Tibial artery (tissue), 4 donors: ENCODE data around the gene ATP1A1.

ENCODE experiments used
- DNase-seq, 2 donors: peaks; one replicate each; pipeline ENCODE4 v3.0.0-alpha.2; 2019
- H3K27ac ChIP-seq, 2 donors: fragments of 200-600 bp; sonication (generic) in 1 of 2; 1 replicate in 1 of 2; 2 replicates in 1 of 2; pipeline ENCODE4 v1.5.1; 2018 to 2019; ENCODE audit warnings: mild to moderate bottlenecking in 1 of 2
- H3K27me3 ChIP-seq, 2 donors: fragments of 200-600 bp; sonication (generic) in 1 of 2; one replicate each; pipeline versions ENCODE4 v1.5.1 to v1.6.0; 2016 to 2019
- H3K36me3 ChIP-seq, 3 donors: fragments of 200-600 bp; sonication (generic) in 2 of 3; one replicate each; pipeline ENCODE4 v1.5.1; 2016 to 2019; ENCODE audit warnings: mild to moderate bottlenecking in 2 of 3
- H3K4me1 ChIP-seq, 4 donors: fragments of 200-600 bp; sonication (generic) in 2 of 4; 1 replicate in 3 of 4; 2 replicates in 1 of 4; pipeline ENCODE4 v1.5.1; 2016 to 2019
- H3K4me3 ChIP-seq, 2 donors: fragments of 200-600 bp; sonication (generic) in 1 of 2; 1 replicate in 1 of 2; 2 replicates in 1 of 2; pipeline ENCODE4 v1.5.1; 2018 to 2019; ENCODE audit warnings: mild to moderate bottlenecking in 2 of 2
- H3K9me3 ChIP-seq, 3 donors: fragments of 200-600 bp; sonication (generic) in 1 of 3; one replicate each; pipeline ENCODE4 v1.5.1; 2016 to 2019
- CTCF ChIP-seq, 2 experiments: fragments of 200-600 bp in 1 of 2; fragments of 450-650 bp in 1 of 2; IDR thresholded peaks; one replicate each; pipeline ENCODE4 v1.5.1; 2017 to 2019; ENCODE audit warnings: antibody characterized with exemption in 2 of 2, mild to moderate bottlenecking in 1 of 2, moderate library complexity in 1 of 2
- intact Hi-C: fragments of 100-400 bp; cut with DNase I; formaldehyde crosslinking; loops from one replicate; pipeline ENCODE4 v1.15.0; 2023; ENCODE audit warnings: low total_unique reads

Gene ATP1A1

GRCh38 chr1:116392717-116393404 is 19.8 kb downstream of the ATP1A1 start:
- intact Hi-C loops, result no loop called here
- Histone ChIP-seq H3K9me3 (no peaks in the 10 kb centered on the region), H3K27me3 (no peaks in the 10 kb centered on the region), H3K4me3 (no peak overlapping the region), H3K4me1 (no peaks in the 10 kb centered on the region), H3K36me3 (peaks cover 93 to 100% (median 97%) of the 10 kb centered on the region in 3 donors), H3K27ac (no peak overlapping the region)
- no peak for DNase-seq
- no peak for TF ChIP-seq CTCF (IDR thresholded peaks at IDR 0.05)

GRCh38 chr1:116393792-116394191 is 20.7 kb downstream of the ATP1A1 start:
- no peak for TF ChIP-seq CTCF (IDR thresholded peaks at IDR 0.05)
- intact Hi-C loops, result no loop called here
- Histone ChIP-seq H3K4me3 (no peak overlapping the region), H3K36me3 (peaks cover 93 to 100% (median 97%) of the 10 kb centered on the region in 3 donors), H3K27me3 (no peaks in the 10 kb centered on the region), H3K9me3 (no peaks in the 10 kb centered on the region), H3K27ac (no peak overlapping the region), H3K4me1 (no peaks in the 10 kb centered on the region)
- no peak for DNase-seq

GRCh38 chr1:116394270-116394669 is 21.2 kb downstream of the ATP1A1 start:
- Histone ChIP-seq H3K4me1 (no peaks in the 10 kb centered on the region), H3K27ac (no peak overlapping the region), H3K9me3 (no peaks in the 10 kb centered on the region), H3K27me3 (no peaks in the 10 kb centered on the region), H3K36me3 (peaks cover 93 to 100% (median 97%) of the 10 kb centered on the region in 3 donors), H3K4me3 (no peak overlapping the region)
- intact Hi-C loops, result no loop called here
- no peak for DNase-seq
- no peak for TF ChIP-seq CTCF (IDR thresholded peaks at IDR 0.05)

- no peak overlapping the region for H3K27ac ChIP-seq
- TF ChIP-seq CTCF (IDR thresholded peaks at IDR 0.05), result no peak
- H3K36me3 ChIP-seq, result peaks cover 93 to 100% (median 97%) of the 10 kb centered on the region in 3 donors
- no peak for DNase-seq
- H3K4me1 ChIP-seq, result no peaks in the 10 kb centered on the region
- no peak overlapping the region for H3K4me3 ChIP-seq
- intact Hi-C loops, result no loop called here
- H3K27me3 ChIP-seq, result no peaks in the 10 kb centered on the region
- H3K9me3 ChIP-seq, result no peaks in the 10 kb centered on the region
These were observed 23.7 kb downstream of the ATP1A1 start for GRCh38 chr1:116396769-116397168.

- H3K27me3 ChIP-seq, result no peaks in the 10 kb centered on the region
- H3K36me3 ChIP-seq, result peaks cover 94 to 100% (median 97%) of the 10 kb centered on the region in 3 donors
- no peaks in the 10 kb centered on the region for H3K9me3 ChIP-seq
- DNase-seq, result no peak
- H3K4me1 ChIP-seq, result no peaks in the 10 kb centered on the region
- H3K27ac ChIP-seq, result no peak overlapping the region
- no peak overlapping the region for H3K4me3 ChIP-seq
- intact Hi-C loops, result no loop called here
- TF ChIP-seq CTCF (IDR thresholded peaks at IDR 0.05), result no peak
These were observed 24.7 kb downstream of the ATP1A1 start for GRCh38 chr1:116397728-116398127.
